ENCODE data around the gene CA4.
"Not testable (repeated sequence)": the region's sequence is repeated elsewhere in the genome, so short reads cannot be mapped to it uniquely, and the experiment has no call there.

The CA4 gene

DNA sequence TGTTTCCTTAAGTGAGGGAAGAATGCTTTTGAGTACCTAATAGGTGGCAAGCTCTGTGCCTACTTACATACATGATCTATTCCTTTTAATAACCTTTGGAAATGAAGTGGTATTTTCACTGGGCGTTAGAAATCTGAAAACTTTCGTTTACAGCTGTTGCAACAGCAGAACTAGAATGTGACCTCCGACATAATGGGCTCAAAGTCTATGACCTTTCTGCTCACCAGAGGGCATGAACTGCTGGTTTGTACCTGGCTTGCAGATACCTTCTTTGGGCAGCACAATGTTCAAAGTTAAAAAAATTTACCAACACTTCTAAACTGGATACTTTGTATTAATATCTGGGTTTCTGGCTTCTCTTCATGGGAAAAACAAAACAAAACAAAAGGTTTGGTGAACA, 24.3 kb downstream of the CA4 start:
- DNase-seq (ENCODE audit: insufficient read length, low spot score), result no peak
- TF ChIP-seq CTCF (IDR thresholded peaks at IDR 0.05; ENCODE audit: insufficient read depth, missing control alignments), result no peak
- no peak for FAIRE-seq

- TF ChIP-seq CTCF (IDR thresholded peaks at IDR 0.05; ENCODE audit: insufficient read depth, missing control alignments), result peak; percentile 51
- not testable (repeated sequence) for FAIRE-seq; DNase-seq (ENCODE audit: insufficient read length, low spot score)
These were observed 25.0 kb downstream of the CA4 start for GRCh38 chr17:60174767-60175166.

GRCh38 chr17:60176763-60177162, 27.0 kb downstream of the CA4 start:
- DNase-seq (ENCODE audit: insufficient read length, low spot score); FAIRE-seq: not testable (repeated sequence)

DNA sequence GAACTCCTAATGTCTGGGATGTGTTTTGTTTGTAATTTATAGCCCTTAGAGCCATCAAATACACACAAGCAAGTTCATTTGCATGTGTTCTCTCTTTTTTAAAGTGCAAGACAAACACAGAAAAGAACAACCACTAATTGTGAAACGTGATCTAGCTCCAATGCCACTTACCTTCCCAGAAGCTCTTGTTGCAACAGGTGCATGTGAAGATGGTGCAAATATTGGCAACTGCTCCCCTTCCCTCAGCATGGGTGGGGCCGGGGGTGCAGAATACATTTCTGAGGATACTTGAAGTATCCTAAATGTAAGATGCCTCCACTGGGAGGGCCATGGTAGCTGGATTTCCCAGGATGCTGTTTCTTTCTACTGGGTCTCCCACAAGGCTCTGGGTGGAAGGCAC, 28.4 kb downstream of the CA4 start:
- not testable (repeated sequence) for FAIRE-seq; DNase-seq (ENCODE audit: insufficient read length, low spot score)

DNA sequence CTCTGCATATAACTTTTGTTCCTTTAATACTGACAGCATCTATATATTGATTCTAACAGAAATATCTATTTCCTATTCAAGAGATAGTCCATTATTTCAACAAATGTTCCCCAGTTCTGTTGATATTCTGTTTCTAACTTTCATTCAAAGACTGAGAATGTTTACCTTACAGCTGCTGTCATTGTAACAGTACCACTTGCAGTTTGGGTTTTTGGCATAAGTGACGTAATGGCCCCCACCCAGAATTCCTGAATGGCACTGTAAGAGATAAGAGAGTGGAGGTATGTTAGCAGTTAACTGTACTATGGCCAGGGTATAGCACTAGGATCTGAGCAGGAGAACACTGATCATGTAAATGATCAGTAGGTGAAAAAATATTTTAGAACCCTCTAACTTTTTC, 30.6 kb downstream of the CA4 start:
- DNase-seq (ENCODE audit: insufficient read length, low spot score); FAIRE-seq: not testable (repeated sequence)

DNA sequence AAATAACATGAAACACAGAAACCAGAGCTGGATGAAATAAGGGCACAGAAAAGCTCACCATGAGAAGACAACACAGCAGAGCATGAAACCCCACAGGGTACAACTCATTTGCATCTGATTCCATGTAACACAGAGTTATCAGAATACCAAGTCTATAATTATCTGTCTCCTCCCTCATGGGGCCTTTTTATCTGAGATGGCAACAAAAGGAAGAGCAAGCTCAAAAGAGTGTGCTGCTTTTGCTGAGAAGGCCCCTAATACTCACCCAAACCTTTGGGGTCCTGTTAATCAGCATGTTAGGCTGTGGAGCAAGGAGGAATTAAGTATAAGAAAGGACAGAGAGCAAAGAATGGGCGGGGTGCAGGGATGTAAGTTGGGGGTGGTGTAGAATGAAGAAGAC, 36.6 kb downstream of the CA4 start:
- not testable (repeated sequence) for DNase-seq (ENCODE audit: insufficient read length, low spot score); FAIRE-seq

DNA sequence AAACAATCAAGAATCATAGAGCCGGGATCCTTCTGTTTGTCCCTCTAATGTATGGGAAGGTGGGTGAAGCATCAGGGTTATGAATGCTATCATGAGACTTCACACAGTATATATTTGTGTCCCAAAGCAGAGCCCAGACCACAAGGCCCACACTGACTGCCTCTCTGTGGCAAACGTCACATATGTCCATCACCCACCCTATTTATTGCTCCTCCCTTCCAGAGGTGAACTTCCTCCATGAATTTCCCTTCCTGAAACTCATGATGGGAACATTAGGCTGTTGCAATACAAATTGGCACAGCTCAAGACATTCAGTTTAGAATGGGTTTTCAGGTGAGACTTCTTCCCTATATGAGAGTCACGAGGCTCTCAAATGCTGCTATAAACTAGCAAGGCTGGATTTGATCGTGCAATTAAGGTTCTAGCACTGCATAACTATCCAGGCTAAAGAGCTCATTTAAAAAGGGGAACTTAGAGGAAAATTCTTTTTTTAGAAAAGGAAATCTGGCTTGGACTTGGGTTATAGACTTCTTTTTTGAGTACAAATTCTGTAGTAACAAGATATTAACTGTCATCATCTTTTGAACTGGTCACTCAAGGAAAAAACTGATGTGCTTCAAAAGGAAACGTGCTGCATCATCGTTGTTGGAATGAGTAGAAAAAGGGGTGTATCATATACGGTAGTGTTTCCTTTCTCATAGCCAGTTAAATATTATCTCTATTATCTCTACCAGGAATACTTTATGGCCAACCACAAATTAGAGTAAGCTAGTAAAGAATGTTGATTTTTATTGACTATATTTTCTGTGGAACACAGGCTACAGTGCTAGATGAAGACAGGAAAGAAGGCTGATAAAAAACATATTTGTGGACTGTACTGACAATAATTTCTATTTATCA, 37.3 kb downstream of the CA4 start:
- not testable (repeated sequence) for FAIRE-seq; DNase-seq (ENCODE audit: insufficient read length, low spot score)

- FAIRE-seq, result no peak
- DNase-seq (ENCODE audit: insufficient read length, low spot score), result no peak
These were observed 39.0 kb downstream of the CA4 start for GRCh38 chr17:60188759-60189158.

GRCh38 chr17:60190032-60190431, 40.3 kb downstream of the CA4 start:
- FAIRE-seq; DNase-seq (ENCODE audit: insufficient read length, low spot score): not testable (repeated sequence)

More at GRCh38 chr17:60188759-60189158, 39.0 kb downstream of the CA4 start:
- no peak for TF ChIP-seq CTCF (IDR thresholded peaks at IDR 0.05; ENCODE audit: insufficient read depth, missing control alignments)

- DNase-seq (ENCODE audit: insufficient read length, low spot score); FAIRE-seq: not testable (repeated sequence)
These were observed 43.3 kb downstream of the CA4 start for GRCh38 chr17:60193032-60193431.

GRCh38 chr17:60193482-60193881, 43.7 kb downstream of the CA4 start:
- DNase-seq (ENCODE audit: insufficient read length, low spot score) (no peak), FAIRE-seq (no peak)
- no peak for TF ChIP-seq CTCF (IDR thresholded peaks at IDR 0.05; ENCODE audit: insufficient read depth, missing control alignments)

- not testable (repeated sequence) for FAIRE-seq; DNase-seq (ENCODE audit: insufficient read length, low spot score)
These were observed 44.4 kb downstream of the CA4 start for GRCh38 chr17:60194141-60194540.

- not testable (repeated sequence) for FAIRE-seq
These were observed 48.9 kb downstream of the CA4 start for GRCh38 chr17:60198630-60199029.

GRCh38 chr17:60205782-60206181, 56.0 kb downstream of the CA4 start:
- not testable (repeated sequence) for FAIRE-seq

More at GRCh38 chr17:60198630-60199029, 48.9 kb downstream of the CA4 start:
- DNase-seq (ENCODE audit: insufficient read length, low spot score), result not testable (repeated sequence)

DNA sequence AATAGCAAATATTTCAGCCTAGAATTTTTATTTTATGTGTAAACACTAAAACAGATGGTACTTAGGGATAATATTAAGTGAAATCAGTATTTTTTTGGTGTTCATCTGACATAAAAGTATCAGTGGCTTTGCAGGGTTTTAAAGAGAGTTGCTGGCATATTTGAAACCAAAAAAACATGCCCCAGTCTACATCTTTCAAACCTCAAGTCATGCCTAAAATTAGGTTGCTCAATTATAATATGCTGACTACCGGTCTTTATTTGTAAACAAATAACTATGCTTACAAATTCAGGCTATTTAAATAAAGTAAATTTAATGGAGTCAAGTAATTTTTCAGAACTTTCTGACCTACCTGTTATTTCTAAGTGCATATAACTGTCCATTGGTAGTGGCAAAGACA, 58.5 kb downstream of the CA4 start:
- not testable (repeated sequence) for DNase-seq (ENCODE audit: insufficient read length, low spot score); FAIRE-seq

More at GRCh38 chr17:60205782-60206181, 56.0 kb downstream of the CA4 start:
- not testable (repeated sequence) for DNase-seq (ENCODE audit: insufficient read length, low spot score)
